Suppressor macrophage (primary cell): Measurements from ENCODE around the gene CGAS.
A peak's percentile ranks its signal among the peaks of the same experiment; 100 is the strongest.
"Not testable (repeated sequence)": the region's sequence is repeated elsewhere in the genome, so short reads cannot be mapped to it uniquely, and the experiment has no call there.

Source experiments
- DNase-seq, 4 experiments: peaks; one replicate each; pipeline ENCODE4 v3.0.0-alpha.2; 2020 to 2022

Gene CGAS

GRCh38 chr6:73394577-73395354 is 57.3 kb downstream of the CGAS start, which contains the start of gene DDX43:
TSS of gene DDX43 (plus strand) at chr6:73394828. CDS start at chr6:73394906, 78 bp downstream.
- DNase-seq, result peak; percentile 50 to 64 (median 62)

- no peak for DNase-seq
These were observed 58.8 kb downstream of the CGAS start for GRCh38 chr6:73393278-73393677.

- not testable (repeated sequence) for DNase-seq
These were observed 59.9 kb downstream of the CGAS start for GRCh38 chr6:73392188-73392587.

- DNase-seq, result no peak
These were observed 60.4 kb downstream of the CGAS start for GRCh38 chr6:73391675-73392074.

GRCh38 chr6:73389854-73390253 is 62.2 kb downstream of the CGAS start:
- no peak for DNase-seq

- DNase-seq, result peak; percentile 68 to 80 (median 72)
These were observed 63.1 kb downstream of the CGAS start for GRCh38 chr6:73388800-73389512.

GRCh38 chr6:73388433-73388799 is 63.7 kb downstream of the CGAS start:
- peak in 1 of 4 experiments; percentile 6 for DNase-seq

- DNase-seq, result no peak
These were observed 69.5 kb downstream of the CGAS start for GRCh38 chr6:73382462-73383113.

- not testable (repeated sequence) for DNase-seq
These were observed 70.6 kb downstream of the CGAS start for GRCh38 chr6:73381531-73381930.

GRCh38 chr6:73377225-73377624 is 74.9 kb downstream of the CGAS start:
- no peak for DNase-seq

GRCh38 chr6:73375216-73375615 is 76.9 kb downstream of the CGAS start:
- DNase-seq, result no peak
